ENCODE results near the gene ARL3. TPM values are rescaled to one million over a fixed set of nuclear protein-coding genes. Genes with fewer than 3 reads are reported as not detected.
A peak's percentile ranks its signal among the peaks of the same experiment; 100 is the strongest.

ARL3 gene
- total and polyA plus RNA-seq, 7 donors = 4.6 to 12.0 (median 8.3) TPM

DNA sequence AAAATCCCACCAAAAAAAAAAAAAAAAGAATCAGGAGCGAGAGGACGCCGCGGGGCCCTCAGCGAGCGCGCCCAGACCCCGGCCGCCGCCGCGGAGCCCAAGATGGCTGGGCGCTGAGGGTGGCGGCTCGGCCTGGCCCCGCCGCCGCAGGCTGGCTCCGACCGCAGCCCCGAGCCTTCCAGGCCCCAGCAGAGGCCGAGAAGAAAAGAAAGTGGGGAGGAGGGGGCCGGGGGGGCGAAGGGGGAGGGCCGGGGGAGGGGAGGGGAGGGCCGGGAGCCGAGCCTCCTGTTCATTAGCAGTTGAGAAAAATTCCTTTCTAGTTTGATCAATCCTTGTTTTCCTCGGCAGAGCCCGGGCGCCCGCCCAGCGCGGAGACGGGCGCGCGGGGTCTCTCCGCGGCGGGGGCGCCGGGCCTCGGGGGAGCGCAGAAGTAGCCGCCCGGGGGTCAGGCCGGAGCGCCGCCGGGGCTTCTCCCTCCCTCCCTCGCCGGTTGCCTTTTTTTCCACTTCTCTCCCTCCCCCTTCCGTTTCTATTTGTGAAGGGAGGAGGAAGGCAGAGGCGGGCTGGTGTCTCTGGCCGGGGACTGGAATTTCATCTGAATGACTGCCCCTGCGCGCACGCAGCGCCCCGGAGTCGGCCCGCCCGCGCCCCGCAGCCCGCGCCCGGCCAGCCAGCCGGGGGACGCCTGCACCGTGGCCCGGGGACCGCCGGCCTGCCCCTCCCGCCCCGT, 70.7 kb downstream of the ARL3 start:
- 0 to 1% methylated on average over 76 of the region's 76 CpGs for WGBS, 2 donors
- no peaks in the 10 kb centered on the region for H3K27me3 ChIP-seq
- H3K27ac ChIP-seq = peak overlapping the region; percentile 92 to 100 (median 99)
- no peaks in the 10 kb centered on the region for H3K9me3 ChIP-seq
- TF ChIP-seq POLR2AphosphoS5 (IDR thresholded peaks at IDR 0.05) (peak; percentile 23 to 72 (median 62)), EP300 (IDR thresholded peaks at IDR 0.05) (no peak), POLR2A (IDR thresholded peaks at IDR 0.05) (peak in 1 of 2 donors; percentile 64)
- TF ChIP-seq, protein P1, sequence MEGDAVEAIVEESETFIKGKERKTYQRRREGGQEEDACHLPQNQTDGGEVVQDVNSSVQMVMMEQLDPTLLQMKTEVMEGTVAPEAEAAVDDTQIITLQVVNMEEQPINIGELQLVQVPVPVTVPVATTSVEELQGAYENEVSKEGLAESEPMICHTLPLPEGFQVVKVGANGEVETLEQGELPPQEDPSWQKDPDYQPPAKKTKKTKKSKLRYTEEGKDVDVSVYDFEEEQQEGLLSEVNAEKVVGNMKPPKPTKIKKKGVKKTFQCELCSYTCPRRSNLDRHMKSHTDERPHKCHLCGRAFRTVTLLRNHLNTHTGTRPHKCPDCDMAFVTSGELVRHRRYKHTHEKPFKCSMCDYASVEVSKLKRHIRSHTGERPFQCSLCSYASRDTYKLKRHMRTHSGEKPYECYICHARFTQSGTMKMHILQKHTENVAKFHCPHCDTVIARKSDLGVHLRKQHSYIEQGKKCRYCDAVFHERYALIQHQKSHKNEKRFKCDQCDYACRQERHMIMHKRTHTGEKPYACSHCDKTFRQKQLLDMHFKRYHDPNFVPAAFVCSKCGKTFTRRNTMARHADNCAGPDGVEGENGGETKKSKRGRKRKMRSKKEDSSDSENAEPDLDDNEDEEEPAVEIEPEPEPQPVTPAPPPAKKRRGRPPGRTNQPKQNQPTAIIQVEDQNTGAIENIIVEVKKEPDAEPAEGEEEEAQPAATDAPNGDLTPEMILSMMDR (IDR thresholded peaks at IDR 0.05) = no peak
- intact Hi-C loops (cut with DNase I) = loop anchor here (2.0 to 10.0 kb wide), 2 partner anchors 141 to 249 kb away; partner anchors contain the start of genes ACTR1A, NFKB2 and SUFU
- no peaks in the 10 kb centered on the region for H3K36me3 ChIP-seq
- H3K4me1 ChIP-seq = peaks cover 0 to 38% (median 31%) of the 10 kb centered on the region in 4 donors
- peak; percentile 89 for DNase-seq
- peak overlapping the region; percentile 57 to 97 (median 88) for H3K4me3 ChIP-seq

DNA sequence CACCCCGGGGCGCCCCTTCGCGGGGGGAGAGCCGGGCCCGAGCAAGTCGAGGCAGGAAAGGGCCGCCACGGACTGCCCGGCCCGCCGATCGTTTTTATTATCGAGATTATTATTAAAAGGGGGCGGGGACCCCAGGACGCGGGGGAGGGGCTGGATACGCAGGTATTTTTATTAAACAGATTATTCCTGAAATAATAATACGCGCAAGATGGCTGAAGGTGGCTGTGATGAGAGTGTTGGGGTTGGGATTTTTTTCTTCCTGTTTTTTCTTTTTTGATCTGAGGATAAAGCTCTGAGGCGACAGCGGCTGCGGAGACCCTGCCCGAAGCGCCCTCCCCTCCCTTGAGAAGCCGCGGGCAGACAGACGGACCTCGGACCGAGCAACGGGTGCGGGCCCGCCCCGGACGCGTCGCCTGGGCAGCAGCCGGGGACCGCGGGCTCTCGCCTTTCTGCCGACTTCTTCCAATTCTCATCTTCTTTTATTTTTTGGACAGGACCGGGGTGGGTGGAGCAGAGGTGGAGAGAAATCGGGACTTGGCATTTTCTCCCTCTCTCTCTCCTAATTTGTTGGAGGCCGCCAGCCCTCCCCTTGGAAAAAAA, 71.4 kb downstream of the ARL3 start:
- intact Hi-C loops (cut with DNase I) = loop anchor here (10.0 kb wide), 1 partner anchor 248 kb away; the partner anchor contains the start of gene NFKB2
- WGBS, 2 donors = 1% methylated on average over 45 of the region's 45 CpGs
- H3K4me3 ChIP-seq = peak overlapping the region; percentile 57 to 97 (median 88)

DNA sequence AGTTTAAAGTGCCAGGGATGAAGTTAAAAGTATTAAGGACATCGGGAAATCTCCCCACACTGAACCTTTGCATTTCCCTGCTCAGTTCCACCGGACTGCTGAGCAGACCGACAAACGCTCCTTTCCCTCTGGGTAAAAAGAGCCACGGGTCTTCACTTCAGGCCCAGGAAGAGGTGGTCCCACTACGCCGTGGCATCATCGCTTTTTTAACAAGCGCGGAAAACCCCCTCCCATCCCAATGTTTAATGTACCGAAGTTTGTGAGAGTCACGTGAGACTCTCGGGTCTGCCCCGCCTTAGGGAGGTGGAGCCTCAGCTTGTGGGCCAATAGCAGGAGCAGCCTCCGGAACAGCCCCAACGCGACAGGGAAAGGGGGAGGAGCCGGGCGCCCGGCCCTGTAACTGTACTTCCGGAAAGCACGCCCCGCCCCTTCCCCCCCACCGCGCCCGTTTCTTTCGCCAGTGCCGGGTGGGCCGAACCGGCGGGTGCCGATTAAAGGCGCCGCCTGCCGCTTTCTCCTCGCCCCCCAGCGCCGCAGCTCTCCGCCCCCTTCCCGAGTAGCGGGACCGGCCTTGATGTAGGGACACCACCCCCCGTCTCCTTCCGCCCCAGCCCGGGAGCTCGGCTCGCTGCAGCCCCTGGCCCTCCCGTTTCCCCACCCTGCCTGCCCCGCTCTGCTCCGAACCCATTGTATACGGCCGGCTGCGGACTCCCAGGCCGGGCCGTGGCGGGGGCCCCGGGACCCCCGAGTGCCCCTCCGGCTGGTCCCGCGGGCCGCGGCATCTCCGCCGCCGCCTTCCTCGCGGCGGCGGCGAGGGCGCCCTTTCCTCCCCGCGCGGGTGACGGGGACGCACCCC, 72.1 kb downstream of the ARL3 start:
- Histone ChIP-seq H3K9me3 (no peaks in the 10 kb centered on the region), H3K4me3 (peak overlapping the region; percentile 57 to 97 (median 88)), H3K4me1 (peaks cover 0 to 24% (median 17%) of the 10 kb centered on the region in 4 donors), H3K36me3 (no peaks in the 10 kb centered on the region), H3K27ac (peak overlapping the region; percentile 92 to 100 (median 99)), H3K27me3 (no peaks in the 10 kb centered on the region)
- peak; percentile 92 to 98 (median 96) for TF ChIP-seq POLR2AphosphoS5 (IDR thresholded peaks at IDR 0.05)
- TF ChIP-seq EP300 (IDR thresholded peaks at IDR 0.05) = peak in 2 of 4 donors; percentile 16
- TF ChIP-seq, protein P1 (IDR thresholded peaks at IDR 0.05) = no peak
- peak; percentile 92 to 93 for TF ChIP-seq POLR2A (IDR thresholded peaks at IDR 0.05)
- 1% methylated on average over 77 of the region's 77 CpGs for WGBS, 2 donors
- intact Hi-C loops (cut with DNase I) = loop anchor here (10.0 kb wide), 1 partner anchor 247 kb away; the partner anchor contains the start of gene NFKB2
- peak; percentile 100 for DNase-seq

More for the DNA sequence above, 71.4 kb downstream of the ARL3 start:
- Histone ChIP-seq H3K9me3 (no peaks in the 10 kb centered on the region), H3K27ac (peak overlapping the region; percentile 92 to 100 (median 99)), H3K36me3 (no peaks in the 10 kb centered on the region), H3K4me1 (peaks cover 0 to 31% (median 24%) of the 10 kb centered on the region in 4 donors), H3K27me3 (no peaks in the 10 kb centered on the region)
- peak; percentile 86 for DNase-seq
- TF ChIP-seq, protein P1 (IDR thresholded peaks at IDR 0.05) = no peak
- TF ChIP-seq EP300 (IDR thresholded peaks at IDR 0.05) (no peak), POLR2AphosphoS5 (IDR thresholded peaks at IDR 0.05) (peak; percentile 57 to 82 (median 72)), POLR2A (IDR thresholded peaks at IDR 0.05) (peak; percentile 67 to 78)

DNA sequence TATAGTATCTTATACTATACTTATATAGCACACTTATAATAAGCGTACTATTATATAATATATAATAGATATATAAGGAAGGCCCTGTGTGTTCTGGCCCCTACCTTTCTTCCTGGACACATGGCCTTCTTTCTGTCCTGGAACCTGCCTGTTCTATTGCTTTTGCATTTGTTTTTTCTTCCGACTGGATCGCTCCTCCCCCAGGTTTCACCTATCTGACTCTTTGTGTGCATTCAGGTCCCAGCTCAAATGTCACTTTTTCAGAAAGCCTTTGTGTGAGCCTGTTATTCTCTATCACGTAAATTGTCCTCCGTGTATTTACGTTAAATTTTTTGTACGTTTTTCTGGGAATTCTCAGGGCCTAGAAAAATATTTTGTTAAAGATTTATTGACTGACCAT, 72.8 kb downstream of the ARL3 start:
- Histone ChIP-seq H3K4me1 (peaks cover 0 to 17% (median 10%) of the 10 kb centered on the region in 4 donors), H3K4me3 (peak overlapping the region; percentile 57 to 97 (median 88)), H3K27me3 (no peaks in the 10 kb centered on the region), H3K27ac (peak overlapping the region; percentile 92 to 100 (median 99)), H3K36me3 (no peaks in the 10 kb centered on the region), H3K9me3 (no peaks in the 10 kb centered on the region)
- no peak for DNase-seq
- WGBS, 2 donors = 10 to 44% methylated on average over 7 of the region's 7 CpGs
- TF ChIP-seq, protein P1 (IDR thresholded peaks at IDR 0.05) = no peak
- no peak for TF ChIP-seq POLR2A (IDR thresholded peaks at IDR 0.05)
- no peak for TF ChIP-seq EP300 (IDR thresholded peaks at IDR 0.05)
- no peak for TF ChIP-seq POLR2AphosphoS5 (IDR thresholded peaks at IDR 0.05)
- intact Hi-C loops (cut with DNase I) = loop anchor here (10.0 kb wide), 1 partner anchor 247 kb away; the partner anchor contains the start of gene NFKB2

Data from sigmoid colon (tissue), 7 donors.